Cardiac septum (tissue), 1 donor: ENCODE data around the gene ABITRAM. TPM values are rescaled to one million over a fixed set of nuclear protein-coding genes. Genes with fewer than 3 reads are reported as not detected.
"Not testable (repeated sequence)": the region's sequence is repeated elsewhere in the genome, so short reads cannot be mapped to it uniquely, and the experiment has no call there.

ENCODE experiments used
- DNase-seq: peaks from one replicate; pipeline ENCODE4 v3.0.0-alpha.2; 2020; ENCODE audit warnings: low spot score
- intact Hi-C: fragments of 100-400 bp; cut with DNase I; formaldehyde crosslinking; loops from one replicate; pipeline ENCODE4 v1.14.0; 2022
- total RNA-seq: library from RNA; stranded (reverse); fragmentation: NEBNext Ultra II Directional; extraction: Animal tissue kit (Norgen Biotek cat#: 25700); gene quantifications from one replicate; pipeline ENCODE4 v1.2.1, GENCODE V29; 2021
- donor health status: DM: no; HTN: no; CAD: no.

Gene ABITRAM
- total RNA-seq, 1 donor from 2014 or later: 11.1 TPM

DNA sequence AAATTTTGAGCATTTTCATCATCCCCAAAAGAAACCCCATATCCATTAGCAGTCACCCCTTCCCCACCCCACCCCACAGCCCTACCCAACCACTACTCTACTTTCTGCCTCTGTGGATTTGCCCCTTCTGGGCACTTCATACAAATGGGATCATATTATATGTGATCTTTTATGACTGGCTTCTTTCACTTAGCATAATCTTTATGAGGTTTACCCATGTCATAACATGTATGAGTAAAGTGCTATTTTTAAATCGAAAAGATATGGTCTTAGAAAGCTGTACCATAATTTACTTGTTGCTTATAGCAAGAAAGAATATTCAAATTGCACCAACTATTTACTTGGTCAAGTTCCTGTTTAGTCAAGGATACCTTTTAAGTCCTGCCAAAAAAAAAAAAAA is 13.0 kb upstream of the ABITRAM start:
- intact Hi-C loops: no loop called here
- no peak for DNase-seq

DNA sequence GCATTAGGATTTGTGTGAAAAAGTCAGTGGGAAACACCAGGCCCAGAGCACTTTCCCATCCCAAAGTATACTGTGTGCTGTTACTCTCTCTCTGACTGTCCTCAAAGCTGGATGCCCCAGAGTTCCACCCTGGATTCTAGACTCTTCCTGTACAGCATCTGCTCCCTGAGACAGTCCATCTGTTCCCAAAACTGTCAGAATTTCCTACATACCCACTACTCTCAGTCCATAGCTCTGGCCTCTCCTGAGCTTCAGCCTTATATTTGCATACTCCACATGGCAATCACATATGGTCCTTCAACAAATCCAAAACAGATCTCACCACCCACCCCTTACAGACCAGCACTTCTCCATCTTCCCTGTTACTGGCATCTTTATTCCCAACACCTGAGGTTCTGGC is 9.7 kb upstream of the ABITRAM start:
- intact Hi-C loops: no loop called here
- DNase-seq: no peak

DNA sequence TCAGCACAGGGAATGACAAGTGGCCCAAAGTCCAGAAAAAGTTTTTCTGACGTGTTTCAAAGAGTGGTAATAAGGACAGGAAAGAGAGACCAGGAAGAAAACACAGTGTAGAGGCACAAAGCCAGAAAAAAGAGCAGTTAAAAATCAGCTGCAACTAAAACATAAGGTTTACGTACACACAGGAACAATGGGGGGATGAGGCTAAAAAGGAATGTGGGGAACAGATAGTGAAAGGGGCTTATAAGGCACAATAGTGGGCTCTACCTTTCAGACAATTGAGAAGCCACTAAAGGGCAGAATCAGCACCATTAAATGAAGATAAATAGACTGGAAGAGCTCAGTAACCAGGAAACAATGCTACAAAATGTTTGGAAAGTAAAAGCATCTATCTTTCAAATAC is 5.8 kb upstream of the ABITRAM start:
- DNase-seq: no peak
- intact Hi-C loops: no loop called here

DNA sequence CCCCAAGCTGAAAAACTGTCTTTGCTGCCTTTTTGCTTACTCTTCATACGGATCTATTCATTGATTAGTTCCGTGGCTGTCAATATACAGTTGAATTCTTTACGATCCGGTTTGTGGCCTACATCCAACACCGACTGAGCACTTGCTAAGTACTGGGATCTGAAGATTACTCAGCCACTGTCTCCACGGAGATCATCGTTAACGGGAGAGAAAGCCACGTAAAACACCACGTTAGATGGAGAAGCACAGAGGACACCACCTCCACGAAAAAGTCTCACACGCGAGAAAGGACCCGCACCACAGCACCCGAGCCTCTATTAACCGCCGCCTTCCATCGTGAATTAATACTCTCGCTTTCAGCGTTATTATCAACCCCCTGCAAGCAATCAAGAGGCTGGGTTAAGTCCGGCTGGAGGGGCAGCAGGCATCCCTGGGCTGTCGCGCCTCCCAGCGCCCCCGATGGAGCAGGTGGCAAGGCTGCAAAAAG is 926 bp upstream of the ABITRAM start:
- no peak for DNase-seq
- intact Hi-C loops: loop anchor here (5.0 kb wide), 1 partner anchor 79 kb away; the partner anchor contains the start of gene CTNNAL1

DNA sequence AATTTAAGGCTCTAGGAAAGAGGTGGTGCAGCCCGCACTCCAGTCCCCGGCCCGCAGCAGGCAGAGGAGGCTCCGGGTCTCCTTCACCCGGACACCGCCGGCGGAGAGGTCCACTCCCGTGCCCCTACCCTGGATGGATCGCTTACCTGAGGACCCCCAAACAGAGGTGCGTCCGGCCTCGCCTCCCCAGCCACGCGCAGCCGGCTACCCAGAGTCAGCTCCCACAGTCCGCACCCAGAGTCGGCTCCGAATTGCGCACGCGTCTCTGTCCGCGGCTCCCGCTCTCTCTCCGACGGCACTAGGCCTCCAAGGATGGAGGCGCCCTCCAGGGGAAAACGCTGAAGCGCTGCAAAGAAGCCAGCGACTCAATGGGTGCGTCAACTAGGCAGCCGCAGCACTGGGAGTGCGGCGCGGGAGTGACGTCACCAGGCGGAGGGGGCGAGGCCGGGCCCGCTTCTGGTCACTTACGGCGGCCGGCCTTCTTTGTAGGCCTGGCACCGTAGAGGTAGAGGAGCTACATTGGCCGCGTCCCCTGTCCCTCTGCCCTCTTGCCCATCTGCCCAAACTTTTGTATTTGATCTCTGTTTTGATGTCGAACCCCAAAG is 380 bp upstream of the ABITRAM start, which contains the start of gene ELP1:
TSS of gene ELP1 (minus strand) at position 407 of the 605 bp plus-strand sequence. CDS start 2,978 bp downstream, outside the sequence.
- intact Hi-C loops: loop anchor here (5.0 kb wide), 1 partner anchor 78 kb away; the partner anchor contains the start of gene CTNNAL1
- peak; percentile 97 for DNase-seq

DNA sequence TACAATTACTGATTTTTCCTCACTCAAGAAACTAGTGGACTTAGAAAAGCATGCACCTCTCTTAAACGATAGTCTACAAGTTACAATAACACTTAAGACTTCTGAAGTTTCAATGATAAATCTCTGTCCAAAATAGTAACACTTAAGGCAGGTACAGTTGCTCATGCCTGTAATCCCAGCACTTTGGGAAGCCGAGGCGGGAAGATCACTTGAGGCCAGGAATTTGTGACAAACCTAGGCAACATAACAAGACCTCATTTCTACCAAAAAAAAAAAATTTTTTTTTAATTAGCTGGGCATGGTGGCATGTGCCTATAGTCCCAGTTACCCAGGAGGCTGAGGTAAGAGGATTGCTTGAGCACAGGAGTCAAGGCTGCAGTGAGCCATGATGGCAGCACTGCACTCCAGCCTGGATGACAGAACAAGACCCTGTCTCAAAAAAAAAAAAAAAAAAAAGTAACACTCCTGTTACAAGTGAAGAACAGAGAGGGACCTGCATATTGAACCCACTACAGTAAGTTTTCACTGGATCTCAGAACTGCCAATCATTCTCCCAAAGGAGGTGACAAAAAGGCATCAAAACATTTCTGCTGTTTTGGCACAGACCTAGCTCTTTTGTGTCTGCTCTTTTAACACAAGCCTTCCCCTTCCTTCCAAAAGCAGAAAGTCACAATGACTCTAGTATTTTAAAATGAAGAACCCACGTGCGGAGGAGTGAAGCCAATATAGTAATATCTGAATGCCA is 3.5 kb downstream of the ABITRAM start:
- DNase-seq: no peak
- intact Hi-C loops: no loop called here

DNA sequence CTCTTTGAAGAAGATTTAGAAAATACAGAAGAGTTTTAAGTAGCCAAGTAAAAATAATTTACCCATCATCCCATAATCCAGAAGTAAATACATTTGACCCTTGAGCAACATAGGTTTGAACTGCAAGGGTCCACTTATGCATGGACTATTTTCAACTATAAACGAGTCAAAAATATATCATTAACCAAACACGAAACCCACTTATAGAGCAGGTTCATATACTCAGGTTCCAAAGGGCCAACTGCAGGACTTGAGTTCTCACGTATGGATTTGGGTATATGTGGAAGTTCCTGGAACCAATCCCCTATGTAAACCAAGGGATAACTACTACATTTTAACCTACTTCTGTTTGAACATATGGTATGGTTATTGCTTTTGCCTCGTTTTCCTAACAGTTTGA is 5.8 kb downstream of the ABITRAM start:
- intact Hi-C loops: no loop called here
- DNase-seq: no peak

DNA sequence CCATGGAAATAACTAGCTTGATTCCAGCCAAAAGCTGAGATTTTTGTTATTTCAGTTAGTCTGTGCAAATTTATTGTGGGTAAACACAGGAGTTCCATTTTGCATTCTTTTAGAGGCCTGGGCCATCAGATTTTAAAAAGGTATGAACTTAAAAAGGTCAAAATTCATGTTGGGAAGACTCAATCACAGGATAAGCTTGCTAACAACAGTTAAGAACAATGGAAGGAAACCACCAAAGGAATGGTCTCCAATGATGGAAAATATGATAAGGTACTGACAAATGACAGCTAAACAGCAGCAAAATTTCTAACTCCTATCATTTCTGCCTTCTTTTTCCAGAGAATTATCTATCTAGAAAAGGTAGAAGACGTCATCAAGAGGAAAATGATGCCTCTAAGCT is 16.0 kb downstream of the ABITRAM start:
- intact Hi-C loops: loop anchor here (5.0 kb wide), 2 partner anchors 62 to 167 kb away; partner anchors contain the start of genes CTNNAL1 and TMEM245
- DNase-seq: no peak

DNA sequence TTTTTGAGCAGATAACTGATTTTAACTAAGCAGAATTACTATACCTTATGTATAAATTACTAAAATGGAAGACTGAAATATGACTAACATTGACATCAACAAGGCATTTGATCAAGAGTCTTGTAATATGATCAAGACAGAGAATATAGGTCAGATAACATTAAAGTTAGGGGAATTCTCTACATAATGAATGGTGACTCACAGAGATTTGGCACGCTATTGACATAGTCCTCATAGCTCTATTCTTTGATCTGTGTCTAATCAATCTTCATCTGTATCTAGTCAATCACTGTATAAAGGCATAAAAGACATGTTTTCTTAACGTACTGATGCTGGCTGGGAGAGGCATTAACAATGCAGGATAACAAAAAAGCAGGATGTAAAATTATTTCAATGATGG is 17.4 kb downstream of the ABITRAM start:
- no peak for DNase-seq
- intact Hi-C loops: loop anchor here (5.0 kb wide), 2 partner anchors 61 to 166 kb away; partner anchors contain the start of genes CTNNAL1 and TMEM245

DNA sequence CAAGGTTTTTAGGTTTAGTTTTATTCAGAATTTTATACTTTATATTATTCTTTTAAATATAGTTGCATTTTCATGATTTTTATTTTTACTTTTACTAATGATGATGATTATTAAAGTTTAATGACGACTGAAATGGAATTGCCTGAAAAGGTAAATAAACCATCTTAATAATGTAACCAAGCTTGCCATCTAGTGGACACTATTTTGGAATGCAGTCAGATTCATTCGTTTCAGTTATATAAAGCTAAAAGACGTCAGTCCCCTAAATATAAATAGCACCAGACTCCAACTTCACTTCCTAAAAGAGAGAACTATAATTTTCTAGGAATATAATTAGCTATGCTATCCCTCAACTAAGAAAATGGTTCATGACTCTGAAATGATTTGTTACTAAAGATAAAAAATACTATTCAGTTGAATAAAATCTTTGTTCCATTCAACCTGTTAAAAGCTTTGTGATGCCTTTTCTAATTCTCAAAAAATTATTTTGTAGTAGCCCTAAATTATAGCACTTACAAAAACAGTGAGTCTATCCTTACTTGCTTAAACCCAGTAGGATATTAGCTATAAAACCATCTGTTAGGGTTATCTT is 19.9 kb downstream of the ABITRAM start:
- no peak for DNase-seq
- intact Hi-C loops: loop anchor here (5.0 kb wide), 2 partner anchors 58 to 163 kb away; partner anchors contain the start of genes CTNNAL1 and TMEM245

DNA sequence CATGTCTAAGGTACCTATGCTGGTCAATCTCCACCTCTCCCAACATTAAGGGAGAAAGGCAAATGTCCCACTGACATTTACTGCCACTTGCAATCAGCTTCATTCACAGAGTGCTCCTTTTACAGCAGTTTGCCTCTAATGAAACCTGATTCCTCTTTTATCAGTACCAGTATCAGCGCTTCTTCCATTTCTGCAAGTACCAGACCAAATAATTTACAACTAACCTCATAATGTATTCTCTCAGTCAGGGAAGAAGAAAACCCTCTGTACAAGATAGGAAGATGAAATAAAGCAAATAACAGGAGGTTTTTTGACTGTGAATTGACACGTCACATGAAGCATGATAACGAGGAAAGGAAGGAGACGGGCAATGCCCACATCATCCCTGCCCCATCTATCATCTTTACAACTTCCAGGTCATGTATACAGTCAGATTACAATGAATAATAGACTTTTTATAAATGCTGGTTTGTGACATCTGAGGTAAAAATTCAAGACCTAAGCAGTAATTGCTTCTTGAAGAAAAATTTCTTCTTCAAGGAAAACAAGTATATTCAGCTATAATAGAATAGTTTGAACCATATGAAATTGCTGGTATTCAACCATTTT is 21.9 kb downstream of the ABITRAM start:
- intact Hi-C loops: no loop called here
- DNase-seq: no peak

DNA sequence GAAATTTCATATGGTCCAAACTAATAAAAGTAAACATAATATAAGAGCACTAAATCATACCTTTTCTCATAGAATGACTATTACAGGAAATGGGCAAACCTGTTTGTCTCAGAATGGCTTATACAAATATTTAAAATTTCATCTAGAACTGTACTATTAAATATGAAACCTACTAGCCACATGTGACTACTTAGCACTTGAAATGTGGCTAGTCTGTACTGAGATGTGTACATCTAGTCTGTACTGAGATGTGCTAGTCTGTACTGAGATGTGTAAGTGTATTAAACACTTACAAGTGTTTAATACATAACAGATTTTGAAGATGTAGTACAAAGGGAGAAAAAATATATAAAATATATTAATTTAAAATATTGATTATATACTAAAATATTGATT is 22.4 kb downstream of the ABITRAM start:
- intact Hi-C loops: no loop called here
- DNase-seq: no peak

DNA sequence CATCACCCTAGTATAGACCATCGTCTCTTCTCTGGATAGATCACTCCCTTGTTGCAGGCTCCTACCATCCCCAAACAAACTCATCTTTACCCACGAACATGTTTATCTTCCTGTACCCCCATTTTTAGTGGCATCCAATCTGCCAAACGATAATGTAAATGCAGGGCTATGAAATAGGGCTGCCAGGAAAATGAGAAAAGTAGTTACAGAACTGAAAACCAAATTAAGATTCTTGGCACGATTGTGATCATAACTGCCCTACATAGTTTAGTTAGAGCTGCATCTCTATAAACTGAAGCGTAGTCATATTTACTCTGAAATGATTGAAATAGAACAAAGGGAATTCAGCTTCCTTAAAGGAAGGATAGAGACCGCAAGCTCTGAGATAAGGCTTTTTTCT is 26.1 kb downstream of the ABITRAM start:
- intact Hi-C loops: no loop called here
- no peak for DNase-seq

DNA sequence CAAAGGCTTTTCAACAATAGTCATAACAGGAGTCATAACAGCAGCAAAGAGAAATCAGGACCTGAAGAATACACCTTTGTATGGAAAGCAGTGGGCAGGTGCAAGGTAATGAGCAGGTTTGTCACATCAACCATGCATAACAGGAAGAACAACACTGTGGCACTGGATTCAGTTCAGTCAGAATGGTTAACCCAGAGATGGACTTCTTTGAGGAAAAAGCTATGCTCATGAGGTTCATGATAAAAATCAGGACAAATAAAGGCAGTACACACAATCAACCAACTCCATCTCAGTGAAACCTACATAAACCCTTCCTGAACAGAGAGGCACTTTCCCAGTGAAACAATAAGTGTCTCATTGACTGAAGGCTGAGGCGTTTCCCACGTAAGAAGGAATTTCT is 27.0 kb downstream of the ABITRAM start:
- intact Hi-C loops: no loop called here

DNA sequence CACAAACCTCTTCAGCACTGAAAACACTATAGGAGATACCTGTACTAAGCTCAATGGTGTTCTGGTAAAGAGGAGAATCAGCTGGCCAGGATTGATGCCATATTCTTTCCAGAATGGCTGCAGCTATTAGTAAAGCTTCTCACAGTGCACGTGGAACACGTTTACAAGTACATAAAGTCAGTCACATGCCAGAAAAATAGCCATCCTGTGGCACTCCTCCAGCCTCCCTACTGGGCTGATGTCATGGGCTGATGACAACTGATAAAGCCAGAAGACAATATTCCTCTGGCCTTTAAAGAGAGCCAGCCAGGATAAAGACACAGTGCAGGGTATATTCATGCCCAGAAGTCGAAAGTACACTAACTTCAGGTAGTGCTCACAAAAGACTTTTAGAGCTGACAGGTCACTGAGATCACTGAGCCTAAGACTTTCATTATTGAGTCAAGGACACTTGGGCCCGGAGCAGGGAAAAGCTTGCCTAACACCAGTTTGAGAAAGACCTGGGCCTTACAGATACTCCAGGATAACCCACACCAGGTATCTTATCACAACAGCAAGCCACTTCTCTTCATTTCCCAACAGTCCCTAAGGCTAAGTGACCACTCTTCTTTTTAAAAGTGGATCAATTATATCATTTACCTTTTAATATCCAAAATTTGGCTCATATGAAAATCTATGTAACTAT is 29.4 kb downstream of the ABITRAM start:
- intact Hi-C loops: no loop called here
- no peak for DNase-seq

More for the DNA sequence above, 27.0 kb downstream of the ABITRAM start:
- no peak for DNase-seq

DNA sequence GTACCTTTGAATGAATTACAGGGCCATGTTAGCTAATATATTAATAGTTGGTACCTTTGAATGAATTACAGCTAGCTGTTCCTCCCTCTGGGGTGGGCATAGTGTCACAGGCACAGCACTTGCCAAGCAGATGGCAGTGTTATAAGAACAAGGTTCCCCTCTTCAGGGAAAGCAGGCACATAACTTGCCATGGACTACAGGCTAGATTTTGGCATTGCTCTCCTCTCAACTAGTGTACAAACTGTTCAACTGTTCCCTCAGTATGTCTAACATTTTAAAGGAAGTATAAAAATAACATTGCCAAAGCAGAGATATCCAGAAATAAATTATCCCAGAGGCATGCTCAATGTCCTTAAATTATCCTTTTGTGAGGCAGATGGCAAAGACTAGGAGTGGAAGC is 33.7 kb downstream of the ABITRAM start:
- no peak for DNase-seq

DNA sequence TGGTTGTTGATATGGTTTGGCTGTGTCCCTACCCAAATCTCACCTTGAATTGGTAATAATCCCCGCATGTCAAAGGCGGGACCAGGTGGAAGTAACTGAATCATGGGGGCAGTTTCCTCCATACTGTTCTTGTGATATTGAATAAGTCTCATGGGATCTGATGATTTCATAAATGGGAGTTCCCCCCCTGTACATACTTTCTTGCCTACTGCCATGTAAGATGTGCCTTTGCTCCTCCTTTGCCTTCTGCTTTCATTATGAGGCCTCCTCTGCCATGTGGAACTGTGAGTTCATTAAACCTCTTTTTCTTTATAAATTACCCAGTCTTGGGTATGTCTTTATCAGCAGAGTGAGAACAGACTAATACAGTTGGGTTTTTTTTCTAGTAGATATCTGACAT is 37.2 kb downstream of the ABITRAM start:
- DNase-seq: not testable (repeated sequence)
- intact Hi-C loops: loop anchor here (5.0 kb wide), 1 partner anchor 41 kb away; the partner anchor contains the start of gene CTNNAL1

More for the DNA sequence above, 33.7 kb downstream of the ABITRAM start:
- intact Hi-C loops: no loop called here

DNA sequence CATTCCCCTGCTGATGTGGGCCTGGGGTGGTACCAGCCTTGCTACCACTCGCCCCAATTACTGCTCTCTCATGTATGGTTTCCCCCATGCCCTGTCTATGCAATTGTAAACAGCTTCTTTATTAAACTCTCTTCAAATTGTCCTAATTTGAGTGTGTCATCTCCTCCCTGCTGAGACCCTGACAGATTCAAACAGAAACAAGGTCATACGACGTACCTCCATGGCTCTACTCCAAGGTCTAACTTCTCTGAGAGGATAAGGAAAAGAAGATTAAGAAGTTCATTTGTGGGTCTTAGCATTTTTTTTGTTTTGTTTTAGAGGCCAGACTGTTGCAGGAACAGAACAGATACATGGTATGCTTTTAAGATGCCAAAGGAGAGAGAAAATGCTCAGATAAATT is 38.0 kb downstream of the ABITRAM start:
- no peak for DNase-seq
- intact Hi-C loops: loop anchor here (5.0 kb wide), 1 partner anchor 40 kb away; the partner anchor contains the start of gene CTNNAL1

DNA sequence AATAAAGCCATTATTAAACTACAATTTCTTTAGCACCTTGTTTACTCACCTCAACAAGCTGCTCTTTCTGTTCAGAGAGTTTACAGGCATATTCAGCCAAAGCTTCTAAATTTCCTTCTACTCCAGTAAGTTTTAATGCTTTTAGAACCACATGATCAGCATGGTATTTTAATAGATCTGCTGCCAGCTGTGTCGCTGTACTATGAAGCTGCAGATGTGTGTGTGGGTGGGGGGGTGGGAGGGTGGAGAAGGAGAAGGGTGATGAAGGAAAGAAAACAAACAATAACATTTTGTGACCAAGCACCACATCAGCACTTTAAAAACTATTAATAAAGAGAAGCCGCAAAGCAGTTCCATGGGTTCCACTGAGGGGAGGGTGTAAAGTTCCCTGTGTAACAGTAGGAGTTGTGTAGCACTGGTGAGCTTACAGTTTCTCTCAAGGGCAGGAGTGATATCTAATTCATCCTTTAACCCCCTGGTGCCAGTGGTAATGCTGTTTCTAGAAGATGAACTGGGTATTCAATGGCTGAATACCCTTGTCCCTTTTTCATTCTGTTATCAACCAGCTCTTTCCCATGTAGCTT is 38.5 kb downstream of the ABITRAM start:
- no peak for DNase-seq
- intact Hi-C loops: loop anchor here (5.0 kb wide), 1 partner anchor 40 kb away; the partner anchor contains the start of gene CTNNAL1
